Lower leg skin (tissue), 4 donors: ENCODE results near the gene ELOVL5. TPM values are rescaled to one million over a fixed set of nuclear protein-coding genes. Genes with fewer than 3 reads are reported as not detected.

ENCODE experiments used
- DNase-seq, 2 donors: peaks; one replicate each; pipeline ENCODE4 v3.0.0-alpha.2; 2019; ENCODE audit warnings: low spot score in 2 of 2
- H3K4me3 ChIP-seq: fragments of 200-600 bp; sonication (generic); 2 replicates; pipeline ENCODE4 v1.5.1; 2017; ENCODE audit warnings: mild to moderate bottlenecking, low read depth; ENCODE audit not compliant: poor library complexity, severe bottlenecking
- POLR2A ChIP-seq, 2 donors: fragments of 450-650 bp; IDR thresholded peaks; one replicate each; pipeline ENCODE4 v1.6.1; 2016 to 2017; ENCODE audit warnings: antibody characterized with exemption in 2 of 2, mild to moderate bottlenecking in 1 of 2, moderate library complexity in 1 of 2
- WGBS, 2 donors: methylation state at CpG; one replicate each; pipeline ENCODE4 v1.1.5; 2018; 5-methylcytosine and 5-hydroxymethylcytosine counted together
- intact Hi-C: fragments of 100-400 bp; cut with DNase I; formaldehyde crosslinking; loops from one replicate; pipeline ENCODE4 v1.15.0; 2023; ENCODE audit warnings: low total_unique reads
- total RNA-seq, 4 donors: library from RNA; depleted of rRNA; stranded (reverse); fragments of >200 nt; gene quantifications; one replicate each; pipeline ENCODE4 v1.1.0, GENCODE V29; 2016
- TF ChIP-seq, protein P1 (sequence below), 3 donors: fragments of 450-650 bp; IDR thresholded peaks; one replicate each; pipeline ENCODE4 v1.5.1; 2016; ENCODE audit warnings: antibody characterized with exemption in 3 of 3, mild to moderate bottlenecking in 3 of 3, moderate library complexity in 2 of 3

The ELOVL5 gene
- total RNA-seq, 4 donors from 2014 or later, result 20.7 to 45.0 (median 38.8) TPM

GRCh38 chr6:53281518-53282215 lies 67.1 kb downstream of the ELOVL5 start:
- intact Hi-C loops, result no loop called here
- WGBS, 2 donors, result 83 to 86% methylated on average over 3 of the region's 3 CpGs
- no peak for DNase-seq
- TF ChIP-seq, protein P1, sequence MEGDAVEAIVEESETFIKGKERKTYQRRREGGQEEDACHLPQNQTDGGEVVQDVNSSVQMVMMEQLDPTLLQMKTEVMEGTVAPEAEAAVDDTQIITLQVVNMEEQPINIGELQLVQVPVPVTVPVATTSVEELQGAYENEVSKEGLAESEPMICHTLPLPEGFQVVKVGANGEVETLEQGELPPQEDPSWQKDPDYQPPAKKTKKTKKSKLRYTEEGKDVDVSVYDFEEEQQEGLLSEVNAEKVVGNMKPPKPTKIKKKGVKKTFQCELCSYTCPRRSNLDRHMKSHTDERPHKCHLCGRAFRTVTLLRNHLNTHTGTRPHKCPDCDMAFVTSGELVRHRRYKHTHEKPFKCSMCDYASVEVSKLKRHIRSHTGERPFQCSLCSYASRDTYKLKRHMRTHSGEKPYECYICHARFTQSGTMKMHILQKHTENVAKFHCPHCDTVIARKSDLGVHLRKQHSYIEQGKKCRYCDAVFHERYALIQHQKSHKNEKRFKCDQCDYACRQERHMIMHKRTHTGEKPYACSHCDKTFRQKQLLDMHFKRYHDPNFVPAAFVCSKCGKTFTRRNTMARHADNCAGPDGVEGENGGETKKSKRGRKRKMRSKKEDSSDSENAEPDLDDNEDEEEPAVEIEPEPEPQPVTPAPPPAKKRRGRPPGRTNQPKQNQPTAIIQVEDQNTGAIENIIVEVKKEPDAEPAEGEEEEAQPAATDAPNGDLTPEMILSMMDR (IDR thresholded peaks at IDR 0.05), result no peak
- no peak for TF ChIP-seq POLR2A (IDR thresholded peaks at IDR 0.05)
- H3K4me3 ChIP-seq, result no peak overlapping the region

DNA sequence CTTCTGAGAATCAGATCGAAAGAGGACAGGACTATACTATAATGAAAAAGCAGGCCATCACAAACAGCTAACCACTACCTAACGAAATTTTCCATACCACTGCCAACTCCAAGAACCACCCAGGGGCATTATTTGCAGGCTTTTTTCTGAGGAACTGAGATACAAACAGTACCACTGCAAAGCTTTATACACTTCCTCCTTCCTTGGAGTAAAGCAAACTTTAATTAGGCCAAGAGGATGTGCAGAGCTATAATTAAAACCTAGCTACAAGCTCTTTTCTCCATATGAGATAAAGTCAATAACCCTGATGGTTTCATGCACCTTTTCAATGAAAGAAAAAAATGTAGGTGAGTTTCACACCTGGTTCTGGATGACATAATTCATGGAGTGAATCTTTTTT lies 68.5 kb downstream of the ELOVL5 start:
- WGBS, 2 donors, result 88 to 89% methylated on average over 2 of the region's 2 CpGs
- H3K4me3 ChIP-seq, result no peak overlapping the region
- no peak for DNase-seq
- intact Hi-C loops, result no loop called here
- TF ChIP-seq, protein P1 (IDR thresholded peaks at IDR 0.05), result no peak
- TF ChIP-seq POLR2A (IDR thresholded peaks at IDR 0.05), result no peak

- TF ChIP-seq POLR2A (IDR thresholded peaks at IDR 0.05), result no peak
- intact Hi-C loops, result no loop called here
- 93 to 95% methylated on average over 3 of the region's 3 CpGs for WGBS, 2 donors
- no peak for DNase-seq
- no peak overlapping the region for H3K4me3 ChIP-seq
Measured at GRCh38 chr6:53279293-53279692, 69.5 kb downstream of the ELOVL5 start.

DNA sequence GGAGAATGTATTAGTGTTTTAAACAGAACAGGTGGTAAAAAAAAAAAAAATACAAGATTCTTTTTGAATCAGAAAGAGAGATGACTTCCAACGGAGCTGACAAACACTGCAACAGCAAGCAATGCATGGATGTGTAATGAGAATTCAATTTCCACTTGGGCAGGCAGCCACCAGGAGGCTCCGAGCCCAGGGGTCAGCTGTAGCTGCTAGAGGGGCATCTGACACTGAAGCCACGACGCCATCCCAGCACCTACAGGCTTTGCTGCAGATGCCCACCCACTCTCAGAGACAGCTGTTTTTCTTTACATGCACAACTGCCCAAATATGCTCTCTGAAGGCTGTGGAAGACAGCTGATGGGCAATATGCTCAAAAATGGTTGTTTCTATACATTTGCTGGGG lies 75.4 kb downstream of the ELOVL5 start:
- WGBS, 2 donors, result 73 to 85% methylated on average over 4 of the region's 4 CpGs
- intact Hi-C loops, result no loop called here
- no peak for DNase-seq
- no peak overlapping the region for H3K4me3 ChIP-seq
- TF ChIP-seq POLR2A (IDR thresholded peaks at IDR 0.05), result no peak
- TF ChIP-seq, protein P1 (IDR thresholded peaks at IDR 0.05), result no peak

GRCh38 chr6:53269827-53270226 lies 78.9 kb downstream of the ELOVL5 start:
- H3K4me3 ChIP-seq, result no peak overlapping the region
- intact Hi-C loops, result no loop called here
- 91 to 92% methylated on average over 5 of the region's 5 CpGs for WGBS, 2 donors
- no peak for DNase-seq
- TF ChIP-seq, protein P1 (IDR thresholded peaks at IDR 0.05), result no peak
- no peak for TF ChIP-seq POLR2A (IDR thresholded peaks at IDR 0.05)

- no peak for DNase-seq
- intact Hi-C loops, result no loop called here
- TF ChIP-seq, protein P1 (IDR thresholded peaks at IDR 0.05), result no peak
- TF ChIP-seq POLR2A (IDR thresholded peaks at IDR 0.05), result no peak
- WGBS, 2 donors, result 93 to 94% methylated on average over 6 of the region's 6 CpGs
- H3K4me3 ChIP-seq, result no peak overlapping the region
Measured at GRCh38 chr6:53268858-53269608, 79.7 kb downstream of the ELOVL5 start.
